ENCODE measurements around the gene C9orf57. TPM values are rescaled to one million over a fixed set of nuclear protein-coding genes. Genes with fewer than 3 reads are reported as not detected.

Gene C9orf57
- total and polyA plus RNA-seq, 2 donors (not counting 1 experiment from before 2014, with no cell fraction given) = not detected

DNA sequence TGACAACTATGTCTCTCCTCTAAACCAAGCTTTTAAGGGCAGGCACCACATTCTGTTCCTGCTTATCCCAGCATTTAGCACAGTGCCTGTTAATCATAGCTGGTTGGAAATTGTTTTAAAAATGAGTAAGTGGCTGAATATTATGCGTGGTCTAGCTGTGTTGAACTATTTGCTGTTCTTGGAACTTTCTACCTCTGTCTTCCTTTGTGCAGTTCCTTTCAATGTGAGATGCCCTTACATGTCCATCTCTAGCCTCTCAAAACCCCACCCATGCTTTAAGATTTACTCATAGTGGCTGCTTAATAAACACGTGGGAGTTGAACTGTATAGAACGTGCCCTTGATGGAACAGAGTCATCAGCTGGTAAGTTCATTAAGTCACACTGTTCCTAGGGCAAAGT lies 34.5 kb downstream of the C9orf57 start:
- Histone ChIP-seq H3K4me3 (replicated peaks in 1 of 4; ENCODE audit: control extremely low read depth in 1 of 4, insufficient read depth in 1 of 4, low read depth in 3 of 4, low read length in 4 of 4) (no peak overlapping the region), H3K27ac (ENCODE audit: insufficient read depth, low read length) (no peak overlapping the region), H2AFZ (ENCODE audit: low read length) (no peak overlapping the region), H3K79me2 (ENCODE audit: control insufficient read depth, insufficient read depth, low read length) (no peaks in the 10 kb centered on the region), H3K36me3 (ENCODE audit: control insufficient read depth, insufficient read depth, low read length) (no peaks in the 10 kb centered on the region), H4K20me1 (ENCODE audit: control insufficient read depth, extremely low read depth, insufficient read depth, low read length) (no peaks in the 10 kb centered on the region), H3K9me3 (ENCODE audit: control insufficient read depth, insufficient read depth, low read depth, low read length) (no peaks in the 10 kb centered on the region), H3K9ac (ENCODE audit: insufficient read depth, low read length) (no peak overlapping the region), H3K4me1 (ENCODE audit: control insufficient read depth, extremely low read depth, insufficient read depth, low read length) (no peaks in the 10 kb centered on the region), H3K27me3 (ENCODE audit: control insufficient read depth, insufficient read depth, low read length) (no peaks in the 10 kb centered on the region), H3K4me2 (ENCODE audit: extremely low read depth, insufficient read depth, low read length) (no peak overlapping the region)
- peak; percentile 31 to 67 for DNase-seq (ENCODE audit: low read depth in 2 of 2)
- TF ChIP-seq EZH2 (IDR thresholded peaks at IDR 0.05; ENCODE audit: low read length, missing control alignments) = no peak
- TF ChIP-seq, protein P1, sequence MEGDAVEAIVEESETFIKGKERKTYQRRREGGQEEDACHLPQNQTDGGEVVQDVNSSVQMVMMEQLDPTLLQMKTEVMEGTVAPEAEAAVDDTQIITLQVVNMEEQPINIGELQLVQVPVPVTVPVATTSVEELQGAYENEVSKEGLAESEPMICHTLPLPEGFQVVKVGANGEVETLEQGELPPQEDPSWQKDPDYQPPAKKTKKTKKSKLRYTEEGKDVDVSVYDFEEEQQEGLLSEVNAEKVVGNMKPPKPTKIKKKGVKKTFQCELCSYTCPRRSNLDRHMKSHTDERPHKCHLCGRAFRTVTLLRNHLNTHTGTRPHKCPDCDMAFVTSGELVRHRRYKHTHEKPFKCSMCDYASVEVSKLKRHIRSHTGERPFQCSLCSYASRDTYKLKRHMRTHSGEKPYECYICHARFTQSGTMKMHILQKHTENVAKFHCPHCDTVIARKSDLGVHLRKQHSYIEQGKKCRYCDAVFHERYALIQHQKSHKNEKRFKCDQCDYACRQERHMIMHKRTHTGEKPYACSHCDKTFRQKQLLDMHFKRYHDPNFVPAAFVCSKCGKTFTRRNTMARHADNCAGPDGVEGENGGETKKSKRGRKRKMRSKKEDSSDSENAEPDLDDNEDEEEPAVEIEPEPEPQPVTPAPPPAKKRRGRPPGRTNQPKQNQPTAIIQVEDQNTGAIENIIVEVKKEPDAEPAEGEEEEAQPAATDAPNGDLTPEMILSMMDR (conservative IDR thresholded peaks at IDR 0.05 in 1 of 2, IDR thresholded peaks at IDR 0.05 in 1 of 2; ENCODE audit: low read depth in 1 of 2, low read length in 2 of 2) = no peak

DNA sequence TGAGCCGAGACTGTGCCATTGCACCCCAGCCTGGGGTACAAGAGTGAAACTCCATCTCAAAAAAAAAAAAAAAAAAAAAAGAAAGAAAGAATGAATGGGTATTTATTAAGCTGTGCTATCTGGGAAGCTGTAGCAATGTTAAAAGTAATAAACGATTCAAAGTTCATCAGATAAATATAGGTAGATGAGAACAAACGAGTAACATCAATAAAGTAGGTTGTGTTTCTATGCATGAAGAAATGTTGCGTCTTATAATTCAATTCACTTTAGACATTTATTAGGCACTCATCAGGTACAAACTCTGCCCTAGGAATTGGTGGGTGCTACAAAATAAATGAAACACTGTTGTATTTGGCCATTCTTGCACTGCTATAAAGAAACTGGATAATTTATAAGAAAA lies 36.8 kb downstream of the C9orf57 start:
- TF ChIP-seq, protein P1 (conservative IDR thresholded peaks at IDR 0.05 in 1 of 2, IDR thresholded peaks at IDR 0.05 in 1 of 2; ENCODE audit: low read depth in 1 of 2, low read length in 2 of 2) = no peak
- no peak for TF ChIP-seq EZH2 (IDR thresholded peaks at IDR 0.05; ENCODE audit: low read length, missing control alignments)
- no peak for DNase-seq (ENCODE audit: low read depth in 2 of 2)
- no peak overlapping the region for H3K4me2 ChIP-seq (ENCODE audit: extremely low read depth, insufficient read depth, low read length)
- H3K9me3 ChIP-seq (ENCODE audit: control insufficient read depth, insufficient read depth, low read depth, low read length) = no peaks in the 10 kb centered on the region
- H3K36me3 ChIP-seq (ENCODE audit: control insufficient read depth, insufficient read depth, low read length) = no peaks in the 10 kb centered on the region
- no peaks in the 10 kb centered on the region for H3K4me1 ChIP-seq (ENCODE audit: control insufficient read depth, extremely low read depth, insufficient read depth, low read length)
- no peaks in the 10 kb centered on the region for H3K27me3 ChIP-seq (ENCODE audit: control insufficient read depth, insufficient read depth, low read length)
- no peaks in the 10 kb centered on the region for H3K79me2 ChIP-seq (ENCODE audit: control insufficient read depth, insufficient read depth, low read length)
- no peaks in the 10 kb centered on the region for H4K20me1 ChIP-seq (ENCODE audit: control insufficient read depth, extremely low read depth, insufficient read depth, low read length)
- H3K9ac ChIP-seq (ENCODE audit: insufficient read depth, low read length) = no peak overlapping the region
- no peak overlapping the region for H3K27ac ChIP-seq (ENCODE audit: insufficient read depth, low read length)
- no peak overlapping the region for H2AFZ ChIP-seq (ENCODE audit: low read length)
- no peak overlapping the region for H3K4me3 ChIP-seq (replicated peaks in 1 of 4; ENCODE audit: control extremely low read depth in 1 of 4, insufficient read depth in 1 of 4, low read depth in 3 of 4, low read length in 4 of 4)

DNA sequence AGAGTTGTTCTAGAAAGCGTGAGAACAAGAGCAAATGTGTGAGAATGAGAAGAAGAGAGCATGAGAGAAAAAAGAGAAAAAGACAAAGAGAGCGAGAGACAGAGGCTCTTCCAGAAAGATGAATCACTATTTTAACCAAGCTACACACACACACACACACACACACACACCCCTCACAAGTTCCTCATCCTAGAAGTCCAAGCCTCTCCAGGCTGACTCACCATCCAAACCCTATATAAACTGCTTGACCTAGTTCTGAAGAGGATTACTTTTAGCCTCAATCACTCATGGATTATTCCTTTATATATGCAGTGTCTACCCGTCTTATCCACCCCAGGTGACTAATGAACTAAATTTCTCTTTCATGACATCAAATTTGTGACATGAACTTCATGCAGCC lies 37.6 kb downstream of the C9orf57 start:
- TF ChIP-seq, protein P1 (conservative IDR thresholded peaks at IDR 0.05 in 1 of 2, IDR thresholded peaks at IDR 0.05 in 1 of 2; ENCODE audit: low read depth in 1 of 2, low read length in 2 of 2) = no peak
- TF ChIP-seq EZH2 (IDR thresholded peaks at IDR 0.05; ENCODE audit: low read length, missing control alignments) = no peak
- no peak overlapping the region for H3K27ac ChIP-seq (ENCODE audit: insufficient read depth, low read length)
- no peak overlapping the region for H3K4me2 ChIP-seq (ENCODE audit: extremely low read depth, insufficient read depth, low read length)
- DNase-seq (ENCODE audit: low read depth in 2 of 2) = peak; percentile 73 to 94
- H3K4me3 ChIP-seq (replicated peaks in 1 of 4; ENCODE audit: control extremely low read depth in 1 of 4, insufficient read depth in 1 of 4, low read depth in 3 of 4, low read length in 4 of 4) = no peak overlapping the region
- no peaks in the 10 kb centered on the region for H3K79me2 ChIP-seq (ENCODE audit: control insufficient read depth, insufficient read depth, low read length)
- no peak overlapping the region for H2AFZ ChIP-seq (ENCODE audit: low read length)
- no peaks in the 10 kb centered on the region for H4K20me1 ChIP-seq (ENCODE audit: control insufficient read depth, extremely low read depth, insufficient read depth, low read length)
- no peaks in the 10 kb centered on the region for H3K9me3 ChIP-seq (ENCODE audit: control insufficient read depth, insufficient read depth, low read depth, low read length)
- H3K36me3 ChIP-seq (ENCODE audit: control insufficient read depth, insufficient read depth, low read length) = no peaks in the 10 kb centered on the region
- no peaks in the 10 kb centered on the region for H3K27me3 ChIP-seq (ENCODE audit: control insufficient read depth, insufficient read depth, low read length)
- H3K4me1 ChIP-seq (ENCODE audit: control insufficient read depth, extremely low read depth, insufficient read depth, low read length) = no peaks in the 10 kb centered on the region
- no peak overlapping the region for H3K9ac ChIP-seq (ENCODE audit: insufficient read depth, low read length)

Measured in fibroblast of lung (primary cell).